Globus pallidus (tissue), 1 donor: Measurements from ENCODE around the gene SMYD4.
"Not testable (repeated sequence)": the region's sequence is repeated elsewhere in the genome, so short reads cannot be mapped to it uniquely, and the experiment has no call there.

Experiments used
- DNase-seq: peaks from one replicate; pipeline ENCODE4 v3.0.0-alpha.2; 2015; ENCODE audit warnings: low spot score

SMYD4 gene

DNA sequence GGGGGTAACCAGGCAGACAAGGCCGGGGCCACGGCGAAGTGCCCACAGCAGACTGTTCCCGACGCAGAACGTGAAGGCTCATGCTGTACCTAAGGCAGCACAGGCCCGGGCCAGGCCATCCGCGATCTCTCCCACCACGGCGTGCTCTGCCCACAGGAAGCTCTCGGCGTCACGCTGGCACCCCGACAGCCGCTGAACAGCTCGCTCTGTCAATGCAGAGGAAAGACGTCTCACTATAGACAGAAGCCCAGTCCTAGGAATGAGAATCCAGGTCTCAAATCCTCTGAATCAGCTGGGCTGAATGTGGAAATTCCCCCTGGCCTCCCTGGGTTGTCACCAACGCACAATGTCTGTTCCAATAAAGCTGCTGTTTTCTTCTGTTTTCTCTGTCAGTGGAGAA is 46.4 kb downstream of the SMYD4 start:
- DNase-seq, result no peak

DNA sequence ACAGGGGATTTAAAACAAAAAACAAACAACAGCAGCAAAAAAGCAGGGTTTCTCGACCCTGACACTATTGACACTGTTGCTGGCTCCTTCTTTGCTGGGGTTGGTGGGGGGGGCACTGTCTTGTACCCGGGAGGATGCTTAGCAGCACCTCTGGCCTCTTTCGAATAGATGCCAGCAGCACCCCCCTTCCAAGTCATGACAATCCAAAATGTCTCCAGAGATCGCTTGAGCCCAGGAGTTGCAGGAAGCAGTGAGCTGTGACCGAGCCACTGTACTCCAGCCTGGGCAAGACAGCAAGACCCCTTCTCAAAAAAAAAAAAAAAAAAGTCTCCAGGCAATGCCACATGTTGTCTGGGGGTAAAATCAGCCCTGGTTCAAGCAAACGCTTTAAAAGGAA is 47.5 kb downstream of the SMYD4 start:
- no peak for DNase-seq

DNA sequence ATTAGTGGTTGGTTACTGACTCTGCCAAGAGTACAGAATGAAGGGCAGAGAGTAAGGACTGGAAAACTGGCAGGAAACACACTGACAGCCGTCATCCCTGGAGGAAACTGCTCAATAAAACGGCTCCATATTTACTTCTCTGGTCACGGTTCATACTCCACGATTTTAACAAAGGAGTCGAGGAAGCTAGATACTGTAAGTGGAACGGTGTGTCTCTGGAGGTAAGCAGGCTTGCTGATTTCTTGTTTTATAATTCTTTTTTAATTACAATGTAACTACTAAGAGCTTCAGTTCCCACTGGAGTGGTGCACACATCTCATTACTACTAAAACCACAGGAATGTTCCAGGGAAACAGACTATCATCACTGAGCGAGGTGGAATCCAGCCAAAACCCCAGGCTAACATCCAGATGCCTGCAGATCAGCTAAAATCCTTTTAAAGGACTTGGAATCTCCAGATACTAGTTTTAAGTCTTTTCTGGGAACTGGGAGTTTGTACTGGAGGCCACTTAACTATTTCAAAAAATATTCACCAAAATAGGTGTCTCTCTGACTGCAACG is 50.1 kb downstream of the SMYD4 start:
- DNase-seq, result no peak

DNA sequence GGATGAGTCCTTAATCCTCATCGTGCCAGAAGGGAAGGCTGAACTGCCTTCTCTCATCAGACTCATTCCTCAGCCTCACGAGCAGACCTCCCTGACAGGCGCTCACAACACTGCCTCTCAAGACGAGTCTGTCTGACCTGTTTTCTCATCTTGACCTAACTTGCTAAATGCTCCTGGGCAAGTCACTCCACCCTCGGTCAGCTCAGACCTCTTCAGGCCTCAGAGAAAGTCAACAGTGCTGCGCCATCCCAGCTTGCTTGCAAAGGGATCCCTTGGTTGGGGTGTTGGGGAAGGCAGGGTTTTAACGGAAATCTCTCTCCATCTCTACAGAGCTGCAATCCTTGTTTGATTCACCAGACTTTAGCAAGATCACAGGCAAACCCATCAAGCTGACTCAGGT is 52.8 kb downstream of the SMYD4 start:
- no peak for DNase-seq

DNA sequence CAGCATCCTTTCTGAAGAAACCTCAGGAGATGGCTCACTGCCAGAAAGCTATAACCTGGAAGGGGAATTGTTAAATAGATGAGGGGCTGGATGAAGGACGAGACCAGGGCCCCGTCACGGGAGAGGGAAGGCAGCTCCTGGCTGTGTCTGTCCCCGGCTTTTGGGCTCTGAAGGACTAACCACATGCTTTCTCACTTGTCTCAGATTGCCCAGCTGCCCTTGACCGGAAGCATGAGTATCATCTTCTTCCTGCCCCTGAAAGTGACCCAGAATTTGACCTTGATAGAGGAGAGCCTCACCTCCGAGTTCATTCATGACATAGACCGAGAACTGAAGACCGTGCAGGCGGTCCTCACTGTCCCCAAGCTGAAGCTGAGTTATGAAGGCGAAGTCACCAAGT is 53.4 kb downstream of the SMYD4 start:
- no peak for DNase-seq

DNA sequence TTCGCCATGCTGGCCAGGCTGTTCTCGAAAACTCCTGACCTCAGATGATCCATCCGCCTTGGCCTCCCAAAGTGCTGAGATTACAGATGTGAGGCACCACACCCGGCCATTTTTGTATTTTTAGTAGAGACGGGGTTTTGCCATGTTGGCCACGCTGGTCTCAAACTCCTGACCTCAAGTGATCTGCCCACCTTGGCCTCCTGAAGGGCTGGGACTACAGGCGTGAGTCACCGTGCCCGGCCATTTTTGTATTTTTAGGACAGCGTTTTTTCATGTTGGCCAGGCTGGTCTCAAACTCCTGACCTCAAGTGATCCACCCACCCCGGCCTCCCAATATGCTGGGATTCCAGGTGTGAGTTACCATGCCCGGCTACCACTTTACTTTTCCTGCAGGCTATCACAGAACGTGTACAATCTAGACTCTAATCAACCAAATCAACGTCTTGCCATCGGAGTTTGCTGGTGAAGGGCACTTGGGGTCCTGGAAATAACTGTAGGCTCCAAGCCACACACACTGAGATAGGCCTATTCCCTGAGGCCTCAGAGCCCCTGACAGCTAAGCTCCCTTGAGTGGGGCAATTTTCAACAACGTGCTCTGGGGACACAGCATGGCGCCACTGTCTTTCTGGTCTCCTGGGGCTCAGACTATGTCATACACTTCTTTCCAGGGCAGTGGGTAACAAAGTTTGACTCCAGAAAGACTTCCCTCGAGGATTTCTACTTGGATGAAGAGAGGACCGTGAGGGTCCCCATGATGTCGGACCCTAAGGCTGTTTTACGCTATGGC is 55.1 kb downstream of the SMYD4 start:
- no peak for DNase-seq

DNA sequence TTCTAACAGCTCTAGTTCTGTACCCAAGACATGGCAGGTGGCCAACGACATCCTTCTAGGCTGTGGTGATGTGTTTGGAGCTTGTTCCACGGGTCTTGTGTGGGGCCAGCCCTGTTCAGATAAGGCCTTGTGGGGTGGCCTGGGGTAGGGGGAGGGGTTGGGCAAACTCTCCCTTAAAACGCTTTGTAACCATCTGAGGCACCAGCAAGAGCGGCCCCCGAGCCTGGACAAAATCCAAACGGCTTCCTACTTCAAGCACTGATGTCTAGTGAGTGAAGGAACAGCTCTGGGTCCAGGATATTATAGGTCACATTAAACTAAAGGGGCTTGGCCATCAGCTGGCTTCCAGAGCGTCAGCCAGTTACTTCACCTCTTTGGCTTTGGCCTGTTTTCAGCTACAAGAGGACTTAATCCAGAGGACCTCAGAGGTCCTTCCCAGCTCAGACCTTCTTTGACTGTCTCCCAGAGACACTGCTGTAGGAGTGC is 56.0 kb downstream of the SMYD4 start:
- no peak for DNase-seq

DNA sequence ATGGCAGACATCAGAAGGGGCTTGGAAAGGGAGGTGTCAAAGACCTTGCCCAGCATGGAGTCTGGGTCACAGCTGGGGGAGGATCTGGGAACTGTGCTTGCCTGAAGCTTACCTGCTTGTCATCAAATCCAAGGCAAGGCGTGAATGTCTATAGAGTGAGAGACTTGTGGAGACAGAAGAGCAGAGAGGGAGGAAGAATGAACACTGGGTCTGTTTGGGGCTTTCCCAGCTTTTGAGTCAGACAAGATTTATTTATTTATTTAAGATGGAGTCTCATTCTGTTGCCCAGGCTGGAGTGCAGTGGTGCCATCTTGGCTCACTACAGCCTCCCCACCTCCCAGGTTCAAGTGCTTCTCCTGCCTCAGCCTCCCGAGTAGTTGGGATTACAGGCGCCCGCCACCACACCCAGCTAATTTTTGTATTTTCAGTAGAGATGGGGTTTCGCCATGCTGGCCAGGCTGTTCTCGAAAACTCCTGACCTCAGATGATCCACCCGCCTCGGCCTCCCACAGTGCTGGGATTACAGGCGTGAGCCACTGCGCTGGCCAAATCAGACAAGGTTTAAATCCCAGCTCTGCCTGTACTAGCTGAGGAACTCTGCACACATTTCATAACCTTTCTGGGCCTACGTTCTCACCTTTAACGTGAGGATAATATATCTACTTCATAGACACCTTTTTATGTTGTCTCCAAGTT is 56.6 kb downstream of the SMYD4 start:
- DNase-seq, result not testable (repeated sequence)

DNA sequence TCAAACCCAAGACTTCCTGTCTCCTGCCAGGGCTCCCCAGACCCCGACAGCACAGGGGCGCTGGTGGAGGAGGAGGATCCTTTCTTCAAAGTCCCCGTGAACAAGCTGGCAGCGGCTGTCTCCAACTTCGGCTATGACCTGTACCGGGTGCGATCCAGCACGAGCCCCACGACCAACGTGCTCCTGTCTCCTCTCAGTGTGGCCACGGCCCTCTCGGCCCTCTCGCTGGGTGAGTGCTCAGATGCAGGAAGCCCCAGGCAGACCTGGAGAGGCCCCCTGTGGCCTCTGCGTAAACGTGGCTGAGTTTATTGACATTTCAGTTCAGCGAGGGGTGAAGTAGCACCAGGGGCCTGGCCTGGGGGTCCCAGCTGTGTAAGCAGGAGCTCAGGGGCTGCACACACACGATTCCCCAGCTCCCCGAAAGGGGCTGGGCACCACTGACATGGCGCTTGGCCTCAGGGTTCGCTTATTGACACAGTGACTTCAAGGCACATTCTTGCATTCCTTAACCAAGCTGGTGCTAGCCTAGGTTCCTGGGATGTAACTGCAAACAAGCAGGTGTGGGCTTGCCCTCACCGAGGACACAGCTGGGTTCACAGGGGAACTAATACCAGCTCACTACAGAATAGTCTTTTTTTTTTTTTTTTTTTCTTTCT is 59.8 kb downstream of the SMYD4 start:
- DNase-seq, result no peak

DNA sequence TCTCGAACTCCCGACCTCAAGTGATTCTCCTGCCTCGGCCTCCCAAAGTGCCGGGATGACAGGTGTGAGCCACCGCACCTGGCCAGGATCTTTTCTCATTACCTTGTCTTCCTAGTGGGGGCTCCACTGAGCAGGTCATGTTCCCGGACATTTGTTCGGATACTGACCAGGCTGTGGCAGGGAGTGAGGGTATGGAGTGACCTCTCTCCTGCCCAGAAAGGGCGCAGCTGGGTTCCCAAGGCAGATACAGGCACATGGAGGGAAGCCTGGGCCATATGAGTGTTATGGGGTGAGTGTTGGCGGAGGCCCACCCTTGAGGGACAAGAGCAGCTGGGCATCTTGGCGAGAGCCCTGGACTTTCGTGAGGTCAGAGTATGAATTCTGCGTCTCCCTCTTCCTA is 62.3 kb downstream of the SMYD4 start:
- DNase-seq, result no peak

DNA sequence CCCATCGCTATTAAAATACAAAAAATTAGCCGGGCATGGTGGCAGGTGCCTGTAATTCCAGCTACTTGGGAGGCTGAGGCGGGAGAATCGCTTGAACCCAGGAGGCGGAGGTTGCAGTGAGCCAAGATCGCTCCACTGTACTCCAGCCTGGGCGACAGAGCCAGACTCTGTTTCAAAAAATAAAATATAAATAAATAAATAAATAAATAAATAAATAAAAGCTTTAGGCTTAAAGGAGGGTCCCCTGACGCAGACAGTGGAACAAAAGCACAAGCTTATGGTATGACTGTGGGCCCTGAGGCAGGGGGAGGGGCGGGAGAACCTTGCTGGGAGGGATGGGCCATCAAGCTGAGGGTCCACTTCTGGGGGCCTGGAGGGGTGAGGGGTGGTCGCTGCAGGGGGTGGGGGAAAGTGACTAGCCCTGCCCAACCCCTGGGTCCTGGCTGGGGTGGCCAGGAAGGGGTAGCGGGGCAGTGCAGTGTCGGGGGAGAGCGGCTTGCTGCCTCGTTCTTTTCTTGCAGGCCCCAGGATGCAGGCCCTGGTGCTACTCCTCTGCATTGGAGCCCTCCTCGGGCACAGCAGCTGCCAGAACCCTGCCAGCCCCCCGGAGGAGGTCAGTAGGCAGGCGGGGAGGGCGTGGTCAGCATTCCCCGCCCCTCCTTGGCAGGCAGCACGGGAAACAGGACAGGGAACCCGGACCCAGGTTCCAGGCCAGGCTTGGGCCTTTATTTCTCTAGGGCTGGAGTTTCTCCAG is 63.1 kb downstream of the SMYD4 start:
- DNase-seq, result no peak

DNA sequence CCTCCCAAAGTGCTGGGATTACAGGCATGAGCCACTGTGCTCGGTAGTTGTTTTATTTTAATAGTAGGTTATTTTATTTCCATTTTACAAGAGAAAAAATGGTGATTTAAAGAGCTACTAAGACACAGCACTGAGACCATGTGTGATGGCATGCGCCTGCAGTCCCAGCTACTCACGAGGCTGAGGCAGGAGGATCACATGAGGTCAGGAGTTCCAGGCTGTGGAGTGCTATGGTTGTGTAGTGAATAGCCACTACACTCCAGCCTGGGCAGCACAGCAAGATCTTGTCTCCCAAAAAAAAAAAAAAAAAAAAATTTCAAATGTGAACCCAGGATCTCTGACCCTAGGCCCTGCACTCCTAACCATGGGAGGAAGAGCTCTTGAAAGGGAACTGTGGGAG is 64.1 kb downstream of the SMYD4 start:
- DNase-seq, result no peak

DNA sequence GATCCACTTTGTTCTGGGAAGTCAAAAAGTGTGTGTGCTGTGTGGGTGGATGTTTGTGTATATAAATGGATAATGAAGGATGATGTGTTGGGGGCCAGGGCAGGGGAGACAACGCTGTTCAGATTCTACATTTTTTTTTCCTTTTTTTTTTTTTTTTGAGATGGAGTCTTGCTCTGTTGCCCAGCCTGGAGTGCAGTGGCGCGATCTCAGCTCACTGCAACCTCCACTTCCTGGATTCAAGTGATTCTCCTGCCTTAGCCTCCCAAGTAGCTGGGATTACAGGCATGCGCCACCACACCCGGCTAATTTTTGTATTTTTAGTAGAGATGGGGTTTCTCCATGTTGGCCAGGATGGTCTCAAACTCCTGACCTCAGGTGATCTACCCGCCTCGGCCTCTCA is 65.0 kb downstream of the SMYD4 start:
- DNase-seq, result not testable (repeated sequence)

DNA sequence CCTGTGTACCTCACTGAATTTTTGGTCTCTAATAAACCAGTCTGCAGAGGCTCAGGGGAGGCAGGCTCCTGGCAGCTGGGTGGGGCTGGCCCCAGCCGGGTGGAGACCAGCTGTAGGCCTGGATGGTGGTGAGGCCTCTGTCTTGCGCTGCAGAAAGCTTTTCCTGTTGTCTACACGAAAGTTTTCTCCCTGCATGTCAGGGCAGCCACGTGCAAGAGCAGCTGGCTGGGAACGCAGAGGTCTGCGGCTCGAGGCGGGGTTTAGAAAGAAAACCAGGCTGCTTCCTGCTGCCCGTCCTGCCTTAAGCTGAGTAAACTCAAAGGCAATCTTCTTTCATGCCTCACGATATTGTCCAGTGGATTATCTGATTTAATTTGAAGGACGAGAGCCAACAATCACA is 65.4 kb downstream of the SMYD4 start:
- no peak for DNase-seq

DNA sequence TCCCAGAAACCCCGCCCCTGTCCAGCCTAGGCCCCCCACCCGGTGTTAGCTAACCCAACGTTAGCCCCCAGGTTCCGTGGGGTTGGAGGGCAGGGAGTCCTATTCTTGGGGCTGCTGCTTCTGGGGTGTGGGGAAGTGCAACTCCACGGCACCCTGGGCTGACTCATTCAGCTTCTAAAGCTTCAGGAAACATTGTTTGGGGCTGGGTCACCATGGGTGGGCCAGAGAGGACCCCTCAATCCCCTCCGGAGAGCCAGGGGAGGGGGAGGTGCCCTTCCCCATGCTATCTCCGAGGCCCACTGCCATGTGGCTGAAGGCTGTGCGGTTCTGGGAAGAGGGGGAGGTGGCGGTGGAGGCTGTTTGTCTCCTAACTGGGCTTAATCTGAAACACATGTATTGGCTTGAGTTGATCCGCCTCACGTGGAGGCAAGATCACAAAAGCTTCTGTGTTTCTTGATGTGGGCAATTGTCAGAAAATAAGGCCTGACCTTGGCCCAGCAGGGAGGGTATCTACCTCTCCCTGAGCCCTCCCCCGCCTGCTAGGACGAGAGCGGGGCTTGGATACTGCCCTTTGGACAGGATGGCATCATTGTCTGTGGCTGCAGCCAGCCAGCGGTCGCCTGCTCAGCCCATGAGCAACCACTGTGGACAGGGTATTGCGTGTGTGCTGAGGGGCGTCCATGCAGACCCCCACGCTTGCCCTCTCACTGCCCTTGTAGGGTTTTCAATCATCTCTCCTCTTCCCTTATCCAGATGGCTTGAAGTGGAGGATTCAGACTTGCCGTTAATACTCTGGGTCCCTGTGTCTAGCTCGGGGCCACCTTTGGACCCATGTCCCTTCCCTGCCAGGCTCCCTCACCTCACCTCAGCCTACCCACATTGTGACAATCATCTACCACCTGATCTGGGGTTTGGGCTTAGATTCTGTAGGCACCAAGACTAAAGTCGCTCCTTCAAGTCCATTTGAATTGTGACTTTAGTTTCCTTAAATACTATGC is 66.5 kb downstream of the SMYD4 start:
- DNase-seq, result no peak

DNA sequence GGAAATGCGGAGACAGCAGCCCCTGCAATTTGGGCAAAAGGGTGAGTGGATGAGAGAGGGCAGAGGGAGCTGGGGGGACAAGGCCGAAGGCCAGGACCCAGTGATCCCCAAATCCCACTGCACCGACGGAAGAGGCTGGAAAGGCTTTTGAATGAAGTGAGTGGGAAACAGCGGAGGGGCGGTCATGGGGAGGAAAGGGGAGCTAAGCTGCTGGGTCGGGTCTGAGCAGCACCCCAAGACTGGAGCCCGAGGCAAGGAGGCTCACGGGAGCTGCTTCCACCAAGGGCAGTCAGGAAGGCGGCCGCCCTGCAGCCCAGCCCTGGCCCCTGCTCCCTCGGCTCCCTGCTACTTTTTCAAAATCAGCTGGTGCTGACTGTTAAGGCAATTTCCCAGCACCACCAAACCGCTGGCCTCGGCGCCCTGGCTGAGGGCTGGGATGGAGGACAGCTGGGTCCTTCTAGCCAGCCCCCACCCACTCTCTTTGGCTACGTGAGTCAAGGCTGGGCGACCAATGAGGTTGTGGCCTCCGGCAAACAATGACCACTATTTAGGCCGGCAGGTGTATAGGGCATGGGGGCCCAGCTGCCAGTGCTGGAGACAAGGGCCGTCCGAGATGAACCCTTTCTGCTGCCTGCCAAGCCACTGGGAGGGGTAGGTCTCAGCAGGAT is 67.3 kb downstream of the SMYD4 start:
- DNase-seq, result no peak

DNA sequence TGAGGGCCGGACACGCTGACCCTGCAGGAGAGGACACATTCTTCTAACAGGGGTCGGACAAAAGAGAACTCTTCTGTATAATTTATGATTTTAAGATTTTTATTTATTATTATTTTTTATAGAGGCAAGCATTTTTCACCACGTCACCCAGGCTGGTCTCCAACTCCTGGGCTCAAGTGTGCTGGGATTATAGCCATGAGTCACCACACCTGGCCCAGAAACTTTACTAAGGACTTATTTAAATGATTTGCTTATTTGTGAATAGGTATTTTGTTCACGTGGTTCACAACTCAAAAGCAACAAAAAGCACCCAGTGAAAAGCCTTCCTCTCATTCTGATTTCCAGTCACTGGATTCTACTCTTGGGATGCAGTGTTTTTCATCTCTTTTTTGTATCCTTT is 70.2 kb downstream of the SMYD4 start:
- no peak for DNase-seq

DNA sequence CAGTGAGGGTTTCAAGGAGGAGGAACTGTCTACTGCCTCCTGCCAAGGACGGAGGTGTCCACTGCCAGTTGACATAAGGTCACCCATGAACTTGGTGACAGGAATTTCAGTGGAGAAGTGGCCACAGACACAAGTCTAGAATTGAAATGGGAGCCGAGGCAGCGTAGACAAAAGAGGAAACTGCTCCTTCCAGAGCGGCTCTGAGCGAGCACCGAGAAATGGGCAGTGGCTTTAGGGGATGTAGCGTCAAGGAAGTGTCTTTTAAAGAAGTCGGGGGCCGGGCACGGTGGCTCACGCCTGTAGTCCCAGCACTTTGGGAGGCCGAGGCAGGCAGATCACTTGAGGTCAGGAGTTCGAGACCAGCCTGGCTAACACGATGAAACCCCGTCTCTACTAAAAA is 70.9 kb downstream of the SMYD4 start:
- DNase-seq, result no peak

DNA sequence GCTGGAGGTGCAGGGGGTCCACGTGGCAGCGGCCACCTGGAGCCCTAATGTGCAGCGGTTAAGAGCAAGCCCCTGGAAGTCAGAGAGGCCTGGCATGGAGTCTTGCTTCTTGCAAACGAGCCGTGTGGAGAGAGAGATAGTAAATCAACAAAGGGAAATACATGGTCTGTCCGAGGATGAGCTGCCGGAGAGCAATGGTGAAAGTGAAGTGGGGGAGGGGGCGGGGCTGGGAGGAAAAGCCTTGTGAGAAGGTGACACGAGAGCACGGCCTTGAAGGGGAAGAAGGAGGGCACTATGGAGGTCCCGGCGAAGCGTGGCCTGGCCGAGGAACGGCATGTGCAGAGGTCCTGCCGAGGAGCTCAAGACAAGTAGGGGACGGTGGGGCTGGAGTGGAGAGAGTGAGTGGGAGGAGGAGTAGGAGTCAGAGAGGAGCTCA is 73.9 kb downstream of the SMYD4 start:
- DNase-seq, result no peak

DNA sequence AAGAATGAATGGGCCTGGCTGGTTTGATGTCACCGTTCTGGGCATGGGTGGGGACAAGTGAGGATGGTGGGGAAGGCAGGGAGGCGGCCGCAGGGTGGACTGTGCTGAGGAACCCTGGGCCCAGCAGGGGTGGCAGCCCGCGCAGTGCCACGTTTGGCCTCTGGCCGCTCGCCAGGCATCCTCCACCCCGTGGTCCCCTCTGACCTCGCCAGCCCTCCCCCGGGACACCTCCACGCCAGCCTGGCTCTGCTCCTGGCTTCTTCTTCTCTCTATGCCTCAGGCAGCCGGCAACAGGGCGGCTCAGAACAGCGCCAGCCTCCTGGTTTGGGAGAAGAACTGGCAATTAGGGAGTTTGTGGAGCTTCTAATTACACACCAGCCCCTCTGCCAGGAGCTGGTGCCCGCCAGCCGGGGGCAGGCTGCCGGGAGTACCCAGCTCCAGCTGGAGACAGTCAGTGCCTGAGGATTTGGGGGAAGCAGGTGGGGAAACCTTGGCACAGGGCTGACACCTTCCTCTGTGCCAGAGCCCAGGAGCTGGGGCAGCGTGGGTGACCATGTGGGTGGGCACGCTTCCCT is 74.4 kb downstream of the SMYD4 start:
- DNase-seq, result no peak
